Small intestine (tissue), 7 donors: ENCODE measurements around the gene DOK1. TPM values are rescaled to one million over a fixed set of nuclear protein-coding genes. Genes with fewer than 3 reads are reported as not detected.

ENCODE experiments used
- DNase-seq, 2 donors: peaks; one replicate each; pipeline versions ENCODE4 v3.0.0 to v3.0.0-alpha.2; 2013
- FAIRE-seq: peaks from 2 replicates; lab custom pipeline; 2012; peaks lifted over from hg19 to GRCh38; lab: Jason Lieb, UNC
- H3K27ac ChIP-seq, 3 donors: one replicate each; pipeline ENCODE4 v1.5.1; 2013; ENCODE audit warnings: low read length in 2 of 3, mild to moderate bottlenecking in 2 of 3, control low read depth in 1 of 3, inconsistent platforms in 1 of 3, low read depth in 1 of 3, moderate library complexity in 1 of 3
- H3K27me3 ChIP-seq, 3 donors: one replicate each; pipeline ENCODE4 v1.6.1; 2013; ENCODE audit warnings: low read length in 3 of 3, inconsistent platforms in 1 of 3; ENCODE audit not compliant: control insufficient read depth in 3 of 3, insufficient read depth in 3 of 3
- H3K36me3 ChIP-seq, 3 donors: one replicate each; pipeline ENCODE4 v1.6.1; 2013; ENCODE audit warnings: low read length in 3 of 3, inconsistent platforms in 1 of 3, low read depth in 1 of 3, mild to moderate bottlenecking in 1 of 3, moderate library complexity in 1 of 3; ENCODE audit not compliant: control insufficient read depth in 3 of 3, insufficient read depth in 2 of 3
- H3K4me1 ChIP-seq, 3 donors: one replicate each; pipeline ENCODE4 v1.6.1; 2013; ENCODE audit warnings: low read length in 2 of 3, inconsistent platforms in 1 of 3, low read depth in 1 of 3, mild to moderate bottlenecking in 1 of 3, moderate library complexity in 1 of 3; ENCODE audit not compliant: control insufficient read depth in 3 of 3, insufficient read depth in 2 of 3
- H3K4me3 ChIP-seq, 3 donors: one replicate each; pipeline ENCODE4 v1.5.1; 2013; ENCODE audit warnings: low read length in 3 of 3, control low read depth in 1 of 3, inconsistent platforms in 1 of 3, low read depth in 1 of 3, mild to moderate bottlenecking in 1 of 3, moderate library complexity in 1 of 3
- H3K9me3 ChIP-seq, 2 donors: one replicate each; pipeline ENCODE4 v1.6.1; 2013; ENCODE audit warnings: low read depth in 1 of 2, low read length in 1 of 2; ENCODE audit not compliant: control insufficient read depth in 2 of 2, insufficient read depth in 1 of 2
- WGBS, 3 donors: extraction: QIAGEN DNeasy Blood & Tissue Kit; methylation state at CpG; one replicate each; pipeline ENCODE4 v1.1.7; 2013; 5-methylcytosine and 5-hydroxymethylcytosine counted together
- polyA plus RNA-seq, 4 donors: library from polyadenylated mRNA; stranded (reverse) in 3 of 4; unstranded in 1 of 4; fragments of 200-250 nt in 3 of 4; fragments of 120-200 nt in 1 of 4; gene quantifications; one replicate each; pipeline versions ENCODE4 v1.2.1 to v1.2.3, GENCODE V29; 2013
- donor health status: healthy with polysubstance abuse.
- donor health status: control.
- donor health status: control.
- donor health status: Bipolar disorder and iron deficiency.
- donor health status: healthy.

Gene DOK1
- polyA plus RNA-seq, 4 donors, result 5.5 to 17.7 (median 12.5) TPM

DNA sequence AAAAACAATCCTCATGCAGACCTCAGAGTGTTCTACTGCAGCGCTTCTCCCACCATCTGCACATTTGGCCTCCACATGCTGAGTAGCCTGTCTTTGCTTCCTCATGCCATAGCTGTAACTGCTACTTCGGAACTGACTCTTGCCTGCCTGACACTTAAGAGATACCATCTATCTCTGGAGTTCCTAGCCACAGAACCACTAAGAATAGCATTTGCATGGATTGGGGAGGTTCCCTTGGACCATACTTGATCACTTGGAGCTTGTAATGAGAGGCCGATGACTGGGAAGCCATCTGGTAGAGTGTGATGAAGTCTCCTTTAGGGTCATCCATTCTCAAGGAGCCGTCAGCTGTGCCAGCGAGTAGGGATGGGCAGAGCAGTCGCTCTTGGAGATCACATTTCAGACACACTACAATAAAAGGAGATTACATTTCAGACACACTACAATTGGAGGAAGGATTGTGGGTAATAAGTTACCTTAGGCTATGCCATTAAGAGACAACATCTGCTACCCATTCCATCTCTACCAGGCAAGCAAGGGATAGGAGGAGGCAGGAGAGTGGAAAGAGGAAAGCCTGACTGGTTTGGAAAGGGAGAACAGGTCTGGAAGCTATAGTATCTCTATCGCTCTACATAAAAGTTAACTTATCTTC is 21.8 kb downstream of the DOK1 start:
- H3K27ac ChIP-seq, result peak overlapping the region in 1 of 3 donors; percentile 52
- 83 to 90% (median 88%) methylated on average over 7 of the region's 7 CpGs for WGBS, 3 donors
- H3K27me3 ChIP-seq, result peaks cover 0 to 8% (median 0%) of the 10 kb centered on the region in 3 donors

DNA sequence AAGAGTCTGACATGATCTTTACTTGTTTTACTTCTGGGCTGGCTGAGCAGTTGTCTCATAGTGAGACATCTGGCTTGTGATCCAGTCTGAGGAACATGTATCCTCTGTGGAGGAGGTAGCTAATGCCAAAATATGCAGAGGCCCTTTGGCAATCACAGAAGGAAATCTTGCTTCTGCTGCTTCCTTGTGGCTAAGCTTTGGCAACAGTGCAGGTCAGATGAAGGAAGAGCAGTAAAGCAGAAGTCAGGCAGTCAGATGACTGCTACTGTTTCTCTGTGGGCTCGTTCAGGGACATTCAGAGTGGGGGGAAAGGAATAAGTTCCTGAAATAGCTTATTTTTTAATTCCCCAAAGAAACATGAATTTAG is 22.3 kb downstream of the DOK1 start:
- Histone ChIP-seq H3K36me3 (no peaks in the 10 kb centered on the region), H3K4me3 (no peak overlapping the region), H3K27ac (peak overlapping the region in 1 of 3 donors; percentile 52), H3K9me3 (no peaks in the 10 kb centered on the region), H3K27me3 (peaks cover 0 to 8% (median 0%) of the 10 kb centered on the region in 3 donors), H3K4me1 (no peaks in the 10 kb centered on the region)
- DNase-seq, result no peak
- FAIRE-seq, result no peak
- WGBS, 3 donors, result 41 to 59% (median 55%) methylated on average over 1 of the region's 1 CpG

More for the DNA sequence above, 21.8 kb downstream of the DOK1 start:
- H3K4me1 ChIP-seq, result no peaks in the 10 kb centered on the region
- H3K9me3 ChIP-seq, result no peaks in the 10 kb centered on the region
- FAIRE-seq (no peak), DNase-seq (no peak)
- no peaks in the 10 kb centered on the region for H3K36me3 ChIP-seq
- no peak overlapping the region for H3K4me3 ChIP-seq

DNA sequence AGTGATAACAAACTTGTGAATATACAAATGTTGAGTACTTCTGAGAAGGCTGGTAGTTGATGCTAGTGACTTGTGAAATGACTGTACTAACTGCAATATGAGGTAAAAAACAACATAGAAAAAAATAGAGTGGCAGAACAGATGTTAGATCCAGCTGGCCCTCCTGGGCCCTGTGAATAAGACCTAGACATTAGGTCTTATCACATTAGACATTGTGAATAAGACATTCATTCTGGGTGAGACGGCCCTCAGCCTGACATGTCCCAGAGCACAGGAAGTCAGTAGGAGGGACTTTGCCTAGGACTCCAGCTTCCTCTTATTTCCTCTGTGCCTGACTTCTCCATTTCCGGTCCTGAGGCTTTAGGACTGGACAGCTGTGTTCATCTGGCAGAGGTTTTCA is 22.9 kb downstream of the DOK1 start:
- H3K9me3 ChIP-seq, result no peaks in the 10 kb centered on the region
- DNase-seq (no peak), FAIRE-seq (no peak)
- H3K4me3 ChIP-seq, result no peak overlapping the region
- H3K4me1 ChIP-seq, result no peaks in the 10 kb centered on the region
- H3K27me3 ChIP-seq, result peaks cover 0 to 8% (median 0%) of the 10 kb centered on the region in 3 donors
- H3K27ac ChIP-seq, result no peak overlapping the region
- 34 to 71% (median 58%) methylated on average over 2 of the region's 2 CpGs for WGBS, 3 donors
- no peaks in the 10 kb centered on the region for H3K36me3 ChIP-seq

DNA sequence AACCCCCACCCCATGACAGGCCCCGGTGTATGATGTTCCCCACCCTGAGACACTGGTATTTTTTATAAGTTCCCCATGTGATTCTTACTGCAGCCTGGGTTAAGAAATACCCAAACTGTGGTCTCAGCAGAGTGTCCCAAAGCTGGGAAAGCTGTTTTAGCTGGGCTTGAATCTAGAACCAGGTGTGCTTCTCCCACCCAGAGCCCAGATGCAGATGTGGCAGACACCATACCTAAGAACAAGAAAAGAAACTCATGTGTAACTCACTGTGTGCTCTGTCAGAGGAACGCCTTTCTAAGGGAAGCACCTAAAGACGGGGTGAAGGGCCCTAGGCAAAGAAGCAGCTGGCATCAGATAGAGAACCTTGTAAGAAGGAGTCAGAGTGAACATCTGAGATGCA is 23.9 kb downstream of the DOK1 start:
- Histone ChIP-seq H3K36me3 (no peaks in the 10 kb centered on the region), H3K4me3 (no peak overlapping the region), H3K27ac (no peak overlapping the region), H3K4me1 (no peaks in the 10 kb centered on the region), H3K9me3 (no peaks in the 10 kb centered on the region), H3K27me3 (peaks cover 0 to 10% (median 0%) of the 10 kb centered on the region in 3 donors)
- FAIRE-seq (no peak), DNase-seq (no peak)
- 70 to 92% (median 81%) methylated on average over 3 of the region's 3 CpGs for WGBS, 3 donors

DNA sequence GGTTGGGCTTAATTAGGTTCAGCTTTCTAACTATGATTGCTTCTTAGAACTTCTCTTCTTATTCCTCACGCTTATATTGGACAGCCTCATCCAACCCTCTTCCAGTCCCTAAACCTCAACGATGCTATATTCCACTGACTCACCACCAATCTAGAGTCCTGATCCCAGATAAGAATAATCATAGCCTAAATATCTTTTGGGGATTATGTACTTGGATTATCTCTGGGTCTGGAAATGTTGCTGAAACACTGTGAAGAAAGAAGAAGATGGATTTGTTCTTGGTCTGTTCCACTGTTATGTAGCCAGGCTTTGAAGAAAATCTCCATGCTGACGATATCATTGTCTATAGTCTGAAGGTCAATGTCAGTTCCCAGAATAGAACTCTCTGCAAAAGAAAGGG is 26.9 kb downstream of the DOK1 start:
- H3K27me3 ChIP-seq, result peaks cover 0 to 4% (median 0%) of the 10 kb centered on the region in 3 donors
- no peaks in the 10 kb centered on the region for H3K36me3 ChIP-seq
- FAIRE-seq (no peak), DNase-seq (no peak)
- WGBS, 3 donors, result 47 to 79% (median 64%) methylated on average over 3 of the region's 3 CpGs
- H3K4me1 ChIP-seq, result no peaks in the 10 kb centered on the region
- H3K4me3 ChIP-seq, result no peak overlapping the region
- no peak overlapping the region for H3K27ac ChIP-seq
- H3K9me3 ChIP-seq, result no peaks in the 10 kb centered on the region

DNA sequence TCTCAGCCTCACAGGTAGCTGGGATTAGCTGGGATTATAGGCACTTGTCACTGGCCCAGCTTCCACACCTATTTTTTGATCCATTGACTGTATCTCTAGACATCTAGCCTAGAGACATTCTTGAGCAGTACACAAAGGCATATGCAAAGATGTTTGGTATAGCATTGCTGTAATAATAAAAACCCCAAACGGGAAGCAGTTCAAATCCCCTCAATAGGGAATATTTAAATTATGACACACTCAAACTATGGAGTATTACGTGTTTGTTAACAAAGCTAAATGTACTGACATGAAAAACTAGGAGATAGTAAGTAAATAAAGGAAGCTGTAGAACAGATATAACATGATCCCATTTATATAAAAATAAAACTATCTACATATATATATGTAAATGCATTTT is 27.7 kb downstream of the DOK1 start:
- no peak for DNase-seq
- no peak overlapping the region for H3K27ac ChIP-seq
- no peaks in the 10 kb centered on the region for H3K4me1 ChIP-seq
- no peak overlapping the region for H3K4me3 ChIP-seq
- no peaks in the 10 kb centered on the region for H3K9me3 ChIP-seq
- H3K36me3 ChIP-seq, result no peaks in the 10 kb centered on the region
- FAIRE-seq, result no peak
- WGBS, 3 donors, result 84 to 93% (median 91%) methylated on average over 2 of the region's 2 CpGs
- H3K27me3 ChIP-seq, result peaks cover 0 to 4% (median 0%) of the 10 kb centered on the region in 3 donors

DNA sequence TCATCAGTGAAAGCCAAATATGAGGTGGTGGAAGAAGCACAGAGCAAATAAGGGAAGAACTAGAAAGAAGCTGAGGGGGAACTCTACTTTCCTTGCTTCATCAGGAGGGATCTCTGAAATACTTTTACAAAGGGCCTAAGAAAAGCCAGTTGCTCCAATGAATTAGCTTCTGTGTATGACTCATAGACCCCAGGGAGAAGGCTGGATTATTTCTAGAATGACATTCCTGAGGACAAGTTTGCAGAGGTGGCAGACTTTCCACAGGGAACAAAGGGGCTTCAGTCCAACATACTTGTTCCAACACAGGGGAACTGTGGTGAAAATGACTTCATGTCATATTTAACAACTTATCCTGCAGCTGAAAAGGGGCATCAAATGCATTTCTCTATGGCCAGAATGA is 29.0 kb downstream of the DOK1 start:
- H3K27me3 ChIP-seq, result peaks cover 0 to 4% (median 0%) of the 10 kb centered on the region in 3 donors
- H3K4me1 ChIP-seq, result no peaks in the 10 kb centered on the region
- FAIRE-seq (no peak), DNase-seq (no peak)
- H3K27ac ChIP-seq, result no peak overlapping the region
- H3K36me3 ChIP-seq, result no peaks in the 10 kb centered on the region
- H3K4me3 ChIP-seq, result no peak overlapping the region
- H3K9me3 ChIP-seq, result no peaks in the 10 kb centered on the region

DNA sequence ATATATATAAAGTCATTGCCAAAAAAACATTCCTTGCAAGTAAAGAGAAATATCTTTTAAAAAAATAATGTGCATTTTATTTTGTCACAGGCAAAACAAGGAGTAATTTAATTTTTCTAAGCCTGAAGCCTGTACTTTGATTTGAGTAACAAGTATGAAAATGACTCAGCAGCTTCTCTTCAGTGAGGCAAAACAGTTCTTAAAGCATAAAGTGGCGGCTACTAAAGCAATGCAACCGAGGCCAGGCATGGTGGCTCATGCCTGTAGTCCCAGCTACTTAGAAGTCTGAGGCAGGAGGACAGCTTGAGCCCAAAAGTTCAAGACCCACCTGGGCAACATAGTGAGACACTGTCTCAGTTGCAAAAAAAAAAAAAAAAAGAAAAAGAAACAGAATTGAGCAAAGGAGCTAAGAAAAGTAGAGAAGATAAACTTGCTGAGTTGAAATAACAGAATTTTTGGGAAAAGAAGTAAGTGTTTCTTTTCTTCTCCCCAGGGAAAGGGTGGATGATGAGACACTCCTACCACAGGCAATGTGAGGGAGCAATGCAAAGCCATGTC is 29.6 kb downstream of the DOK1 start:
- H3K9me3 ChIP-seq, result no peaks in the 10 kb centered on the region
- no peak overlapping the region for H3K4me3 ChIP-seq
- 58 to 78% (median 64%) methylated on average over 2 of the region's 2 CpGs for WGBS, 3 donors
- FAIRE-seq, result no peak
- no peak for DNase-seq
- H3K4me1 ChIP-seq, result no peaks in the 10 kb centered on the region
- H3K27ac ChIP-seq, result no peak overlapping the region
- no peaks in the 10 kb centered on the region for H3K36me3 ChIP-seq
- H3K27me3 ChIP-seq, result peaks cover 0 to 4% (median 0%) of the 10 kb centered on the region in 3 donors
